ENCODE data around the gene CAMSAP2.
A peak's percentile ranks its signal among the peaks of the same experiment; 100 is the strongest.

CAMSAP2 gene

DNA sequence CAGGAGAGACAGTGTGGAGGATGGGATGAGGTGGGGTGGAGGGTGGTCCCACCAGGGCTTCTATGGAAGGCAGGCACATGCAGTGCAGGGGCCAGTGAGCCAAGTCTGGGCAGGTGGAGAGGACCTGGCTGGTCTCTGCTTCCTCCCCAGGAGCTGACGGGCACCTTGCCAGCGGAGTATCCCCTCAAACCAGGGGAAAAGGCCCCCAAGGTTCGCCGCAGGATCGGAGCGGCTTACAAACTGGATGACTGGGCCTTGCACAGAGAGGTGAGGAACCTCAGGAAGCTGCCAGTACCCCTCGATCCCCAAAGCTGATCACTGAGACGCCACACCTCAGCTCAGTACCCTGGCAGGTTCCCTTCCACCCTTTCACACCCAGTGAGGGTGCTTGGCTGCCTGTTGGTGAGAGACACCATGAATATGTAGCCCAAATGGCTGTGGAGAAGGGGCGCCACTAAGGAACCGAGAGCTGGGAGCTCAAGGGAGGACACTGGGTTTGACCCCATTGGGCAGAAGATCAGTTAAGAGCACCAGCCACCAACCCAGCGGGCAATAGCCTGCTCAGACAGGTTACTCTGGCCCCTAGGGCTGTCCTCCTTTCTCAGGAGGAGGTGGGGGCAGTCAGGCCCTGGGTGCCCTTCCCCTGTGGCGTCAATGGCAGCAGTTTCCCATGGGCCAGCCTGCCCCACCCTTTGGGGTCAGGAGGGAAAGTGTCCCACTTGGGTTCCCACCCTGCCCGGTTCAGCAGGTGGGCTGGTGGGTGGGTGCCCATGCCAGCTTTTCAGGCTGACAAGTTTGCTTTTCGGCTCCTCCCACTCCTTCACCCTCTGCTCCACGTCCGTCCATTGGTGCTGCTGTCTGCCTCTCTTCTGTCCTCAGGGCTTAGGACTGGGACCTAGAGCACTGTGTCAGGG is 161.5 kb downstream of the CAMSAP2 start:
- no peak overlapping the region for H3K27ac ChIP-seq (ENCODE audit: poor library complexity, severe bottlenecking)
- peaks cover 20% of the 10 kb centered on the region for H3K4me1 ChIP-seq (ENCODE audit: insufficient read depth, poor library complexity, severe bottlenecking)
- TF ChIP-seq, protein P1, sequence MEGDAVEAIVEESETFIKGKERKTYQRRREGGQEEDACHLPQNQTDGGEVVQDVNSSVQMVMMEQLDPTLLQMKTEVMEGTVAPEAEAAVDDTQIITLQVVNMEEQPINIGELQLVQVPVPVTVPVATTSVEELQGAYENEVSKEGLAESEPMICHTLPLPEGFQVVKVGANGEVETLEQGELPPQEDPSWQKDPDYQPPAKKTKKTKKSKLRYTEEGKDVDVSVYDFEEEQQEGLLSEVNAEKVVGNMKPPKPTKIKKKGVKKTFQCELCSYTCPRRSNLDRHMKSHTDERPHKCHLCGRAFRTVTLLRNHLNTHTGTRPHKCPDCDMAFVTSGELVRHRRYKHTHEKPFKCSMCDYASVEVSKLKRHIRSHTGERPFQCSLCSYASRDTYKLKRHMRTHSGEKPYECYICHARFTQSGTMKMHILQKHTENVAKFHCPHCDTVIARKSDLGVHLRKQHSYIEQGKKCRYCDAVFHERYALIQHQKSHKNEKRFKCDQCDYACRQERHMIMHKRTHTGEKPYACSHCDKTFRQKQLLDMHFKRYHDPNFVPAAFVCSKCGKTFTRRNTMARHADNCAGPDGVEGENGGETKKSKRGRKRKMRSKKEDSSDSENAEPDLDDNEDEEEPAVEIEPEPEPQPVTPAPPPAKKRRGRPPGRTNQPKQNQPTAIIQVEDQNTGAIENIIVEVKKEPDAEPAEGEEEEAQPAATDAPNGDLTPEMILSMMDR (IDR thresholded peaks at IDR 0.05; ENCODE audit: poor library complexity, severe bottlenecking): no peak
- DNase-seq (ENCODE audit: low spot score) (no peak), ATAC-seq (ENCODE audit: low read depth) (no peak)
- no peaks in the 10 kb centered on the region for H3K27me3 ChIP-seq (ENCODE audit: insufficient read depth, poor library complexity, severe bottlenecking)
- no peak overlapping the region for H3K4me3 ChIP-seq (ENCODE audit: severe bottlenecking)
- H3K9me3 ChIP-seq (ENCODE audit: severe bottlenecking): no peaks in the 10 kb centered on the region
- peaks cover 73% of the 10 kb centered on the region for H3K36me3 ChIP-seq (ENCODE audit: low read depth)

DNA sequence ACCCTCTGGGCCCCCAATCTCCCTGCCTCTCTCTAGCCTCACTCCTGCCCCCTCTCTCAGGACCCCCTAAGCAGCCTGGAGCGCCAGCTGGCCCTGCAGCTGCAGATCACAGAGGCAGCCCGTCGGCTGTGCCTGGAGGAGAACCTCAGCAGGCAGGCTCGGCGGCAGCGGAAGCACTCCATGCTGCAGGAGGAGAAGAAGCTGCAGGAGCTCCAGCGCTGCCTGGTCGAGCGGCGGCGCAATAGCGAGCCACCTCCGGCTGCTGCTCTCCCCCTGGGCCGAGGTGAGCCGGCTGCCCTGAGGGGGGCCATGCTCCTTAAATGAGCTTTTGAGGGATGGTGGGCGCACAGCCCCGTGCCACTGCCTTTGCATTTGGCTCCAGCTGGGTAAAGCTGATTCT is 162.2 kb downstream of the CAMSAP2 start:
- H3K36me3 ChIP-seq (ENCODE audit: low read depth): peaks cover 79% of the 10 kb centered on the region
- H3K4me3 ChIP-seq (ENCODE audit: severe bottlenecking): no peak overlapping the region
- TF ChIP-seq, protein P1 (IDR thresholded peaks at IDR 0.05; ENCODE audit: poor library complexity, severe bottlenecking): no peak
- DNase-seq (ENCODE audit: low spot score) (no peak), ATAC-seq (ENCODE audit: low read depth) (no peak)
- no peak overlapping the region for H3K27ac ChIP-seq (ENCODE audit: poor library complexity, severe bottlenecking)
- H3K27me3 ChIP-seq (ENCODE audit: insufficient read depth, poor library complexity, severe bottlenecking): no peaks in the 10 kb centered on the region
- no peaks in the 10 kb centered on the region for H3K9me3 ChIP-seq (ENCODE audit: severe bottlenecking)
- H3K4me1 ChIP-seq (ENCODE audit: insufficient read depth, poor library complexity, severe bottlenecking): peaks cover 20% of the 10 kb centered on the region

DNA sequence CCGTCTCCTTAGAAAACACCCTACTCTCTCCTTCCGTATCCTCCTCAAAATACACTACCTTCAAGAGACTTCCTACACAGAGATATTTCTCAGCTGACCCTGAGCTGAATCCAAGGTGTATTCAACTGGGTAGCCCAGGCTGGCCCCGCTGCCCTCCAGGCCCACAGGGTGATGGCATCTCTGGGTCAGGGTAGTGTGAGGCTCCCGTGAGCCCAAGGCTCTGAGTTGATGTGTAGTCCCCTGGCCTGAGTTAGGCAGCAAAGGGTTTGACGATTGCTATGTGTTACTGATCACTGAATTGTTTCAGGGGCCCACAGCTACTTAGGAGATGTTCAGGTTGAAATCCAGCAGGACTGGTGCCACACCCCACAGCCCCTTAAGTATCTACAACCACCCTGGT is 162.7 kb downstream of the CAMSAP2 start:
- no peak for ATAC-seq (ENCODE audit: low read depth)
- Histone ChIP-seq H3K36me3 (ENCODE audit: low read depth) (peaks cover 84% of the 10 kb centered on the region), H3K27me3 (ENCODE audit: insufficient read depth, poor library complexity, severe bottlenecking) (no peaks in the 10 kb centered on the region)

DNA sequence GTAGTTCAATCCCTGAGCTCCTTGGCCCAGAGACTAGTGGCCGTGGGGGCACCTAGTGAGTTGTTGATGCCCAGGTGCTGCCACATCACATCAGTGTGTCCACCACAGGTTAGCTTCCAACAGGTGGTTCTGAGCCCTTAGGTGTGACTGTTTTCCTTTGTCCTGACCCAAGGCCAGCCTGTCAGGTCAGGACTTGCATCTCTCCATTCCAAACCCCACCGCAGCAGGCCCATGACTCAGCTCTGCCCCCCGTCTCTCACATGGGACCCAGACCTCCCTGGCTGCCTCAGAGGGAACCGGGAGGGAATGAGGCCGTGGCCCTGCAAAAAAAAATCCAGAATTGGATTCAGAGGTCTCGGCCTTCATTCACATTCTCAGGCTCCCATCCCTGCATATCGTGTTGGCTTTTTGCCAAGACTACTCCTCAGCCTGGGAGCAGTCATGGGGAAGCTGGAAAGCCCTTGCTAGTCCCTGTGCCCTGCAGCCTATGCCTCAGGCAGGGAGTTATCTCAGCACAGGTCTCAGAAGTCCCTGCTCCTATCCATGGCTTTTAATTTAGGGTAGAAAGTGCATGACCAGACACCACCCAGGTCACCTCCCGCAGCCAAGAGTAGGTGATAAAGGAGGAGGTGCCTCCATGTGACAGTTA is 163.2 kb downstream of the CAMSAP2 start:
- no peak for DNase-seq (ENCODE audit: low spot score)
- H3K4me3 ChIP-seq (ENCODE audit: severe bottlenecking): no peak overlapping the region
- TF ChIP-seq, protein P1 (IDR thresholded peaks at IDR 0.05; ENCODE audit: poor library complexity, severe bottlenecking): no peak
- H3K36me3 ChIP-seq (ENCODE audit: low read depth): peaks cover 89% of the 10 kb centered on the region
- peak overlapping the region; percentile 11 for H3K27ac ChIP-seq (ENCODE audit: poor library complexity, severe bottlenecking)
- no peaks in the 10 kb centered on the region for H3K27me3 ChIP-seq (ENCODE audit: insufficient read depth, poor library complexity, severe bottlenecking)
- H3K9me3 ChIP-seq (ENCODE audit: severe bottlenecking): no peaks in the 10 kb centered on the region
- H3K4me1 ChIP-seq (ENCODE audit: insufficient read depth, poor library complexity, severe bottlenecking): peaks cover 19% of the 10 kb centered on the region
- peak; percentile 28 for ATAC-seq (ENCODE audit: low read depth)

More for the DNA sequence above, 162.7 kb downstream of the CAMSAP2 start:
- TF ChIP-seq, protein P1 (IDR thresholded peaks at IDR 0.05; ENCODE audit: poor library complexity, severe bottlenecking): no peak
- no peak overlapping the region for H3K4me3 ChIP-seq (ENCODE audit: severe bottlenecking)
- no peaks in the 10 kb centered on the region for H3K9me3 ChIP-seq (ENCODE audit: severe bottlenecking)
- no peak for DNase-seq (ENCODE audit: low spot score)
- H3K27ac ChIP-seq (ENCODE audit: poor library complexity, severe bottlenecking): peak overlapping the region; percentile 11
- peaks cover 20% of the 10 kb centered on the region for H3K4me1 ChIP-seq (ENCODE audit: insufficient read depth, poor library complexity, severe bottlenecking)

Data from RWPE2 (cell line).